Measurements from ENCODE around the gene AAMP.

AAMP gene

DNA sequence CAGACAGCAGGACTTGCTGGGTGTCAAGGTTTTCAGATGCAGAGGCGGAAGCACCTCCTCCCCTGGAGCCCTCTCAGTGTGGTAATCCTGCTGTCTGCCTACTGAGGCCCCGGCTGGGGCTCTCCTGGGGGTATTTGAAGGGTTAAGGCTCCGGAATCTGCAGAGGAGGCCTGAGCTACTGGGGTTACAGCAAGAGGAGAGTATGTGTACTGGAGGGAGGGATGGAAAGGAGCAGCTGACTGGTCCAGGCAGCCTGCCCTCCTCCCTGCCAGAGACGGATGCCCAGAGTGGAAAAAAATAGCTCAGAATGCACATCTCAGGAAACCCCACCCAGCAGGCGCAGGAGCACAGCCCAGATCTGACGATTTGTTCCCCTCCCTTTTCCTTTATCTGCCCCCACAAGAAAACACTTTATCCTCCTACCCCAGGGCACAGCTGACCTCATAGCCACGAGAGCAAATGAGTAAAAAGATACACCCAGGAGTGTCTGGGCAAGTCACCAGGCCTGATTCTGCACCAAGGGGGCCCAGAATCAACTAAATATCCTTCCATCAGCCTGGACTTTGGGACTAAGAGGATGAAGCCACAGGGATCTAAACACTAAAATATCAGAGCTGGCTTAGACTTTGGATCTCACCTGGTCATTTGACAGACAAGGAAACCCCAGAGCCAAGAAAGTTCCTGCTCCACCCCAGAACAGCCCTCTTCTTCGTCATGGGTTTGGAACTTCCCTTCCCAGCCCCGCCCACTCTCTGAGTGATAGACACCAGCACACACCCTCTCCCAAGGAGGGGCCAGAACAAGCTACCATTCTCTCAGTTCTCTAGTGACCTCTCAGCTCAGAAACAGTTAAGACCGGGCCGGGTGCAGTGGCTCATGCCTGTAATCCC is 16.9 kb upstream of the AAMP start:
- no peak for TF ChIP-seq EGR1 (IDR thresholded peaks at IDR 0.05)
- TF ChIP-seq, protein P1, sequence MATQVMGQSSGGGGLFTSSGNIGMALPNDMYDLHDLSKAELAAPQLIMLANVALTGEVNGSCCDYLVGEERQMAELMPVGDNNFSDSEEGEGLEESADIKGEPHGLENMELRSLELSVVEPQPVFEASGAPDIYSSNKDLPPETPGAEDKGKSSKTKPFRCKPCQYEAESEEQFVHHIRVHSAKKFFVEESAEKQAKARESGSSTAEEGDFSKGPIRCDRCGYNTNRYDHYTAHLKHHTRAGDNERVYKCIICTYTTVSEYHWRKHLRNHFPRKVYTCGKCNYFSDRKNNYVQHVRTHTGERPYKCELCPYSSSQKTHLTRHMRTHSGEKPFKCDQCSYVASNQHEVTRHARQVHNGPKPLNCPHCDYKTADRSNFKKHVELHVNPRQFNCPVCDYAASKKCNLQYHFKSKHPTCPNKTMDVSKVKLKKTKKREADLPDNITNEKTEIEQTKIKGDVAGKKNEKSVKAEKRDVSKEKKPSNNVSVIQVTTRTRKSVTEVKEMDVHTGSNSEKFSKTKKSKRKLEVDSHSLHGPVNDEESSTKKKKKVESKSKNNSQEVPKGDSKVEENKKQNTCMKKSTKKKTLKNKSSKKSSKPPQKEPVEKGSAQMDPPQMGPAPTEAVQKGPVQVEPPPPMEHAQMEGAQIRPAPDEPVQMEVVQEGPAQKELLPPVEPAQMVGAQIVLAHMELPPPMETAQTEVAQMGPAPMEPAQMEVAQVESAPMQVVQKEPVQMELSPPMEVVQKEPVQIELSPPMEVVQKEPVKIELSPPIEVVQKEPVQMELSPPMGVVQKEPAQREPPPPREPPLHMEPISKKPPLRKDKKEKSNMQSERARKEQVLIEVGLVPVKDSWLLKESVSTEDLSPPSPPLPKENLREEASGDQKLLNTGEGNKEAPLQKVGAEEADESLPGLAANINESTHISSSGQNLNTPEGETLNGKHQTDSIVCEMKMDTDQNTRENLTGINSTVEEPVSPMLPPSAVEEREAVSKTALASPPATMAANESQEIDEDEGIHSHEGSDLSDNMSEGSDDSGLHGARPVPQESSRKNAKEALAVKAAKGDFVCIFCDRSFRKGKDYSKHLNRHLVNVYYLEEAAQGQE (IDR thresholded peaks at IDR 0.05; ENCODE audit: low read depth): no peak
- no peak for TF ChIP-seq ZBTB7A (IDR thresholded peaks at IDR 0.05; ENCODE audit: low read depth)
- TF ChIP-seq, protein P2, sequence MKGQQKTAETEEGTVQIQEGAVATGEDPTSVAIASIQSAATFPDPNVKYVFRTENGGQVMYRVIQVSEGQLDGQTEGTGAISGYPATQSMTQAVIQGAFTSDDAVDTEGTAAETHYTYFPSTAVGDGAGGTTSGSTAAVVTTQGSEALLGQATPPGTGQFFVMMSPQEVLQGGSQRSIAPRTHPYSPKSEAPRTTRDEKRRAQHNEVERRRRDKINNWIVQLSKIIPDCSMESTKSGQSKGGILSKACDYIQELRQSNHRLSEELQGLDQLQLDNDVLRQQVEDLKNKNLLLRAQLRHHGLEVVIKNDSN (IDR thresholded peaks at IDR 0.05): no peak
- TF ChIP-seq TCF12 (IDR thresholded peaks at IDR 0.05; ENCODE audit: low read depth): no peak
- TF ChIP-seq YY1 (IDR thresholded peaks at IDR 0.05; ENCODE audit: low read depth): no peak
- TF ChIP-seq TAF1 (IDR thresholded peaks at IDR 0.05; ENCODE audit: low read depth): no peak
- TF ChIP-seq FOXM1 (IDR thresholded peaks at IDR 0.05; ENCODE audit: borderline replicate concordance, low read depth): no peak
- no peak for TF ChIP-seq NFIC (IDR thresholded peaks at IDR 0.05)
- peak; percentile 8; the same call in 1 of the 2 replicates for TF ChIP-seq TEAD4 (IDR thresholded peaks at IDR 0.05)
- no peak for TF ChIP-seq EP300 (IDR thresholded peaks at IDR 0.05; ENCODE audit: borderline replicate concordance)
- TF ChIP-seq RAD21 (IDR thresholded peaks at IDR 0.05; ENCODE audit: low read depth): no peak
- 0 out of 2 replicates have a peak, but pooled peaks have one; percentile 14 for TF ChIP-seq MAX (IDR thresholded peaks at IDR 0.05)
- TF ChIP-seq CEBPB (IDR thresholded peaks at IDR 0.05): no peak
- TF ChIP-seq CREB1 (IDR thresholded peaks at IDR 0.05; ENCODE audit: low read depth): no peak

DNA sequence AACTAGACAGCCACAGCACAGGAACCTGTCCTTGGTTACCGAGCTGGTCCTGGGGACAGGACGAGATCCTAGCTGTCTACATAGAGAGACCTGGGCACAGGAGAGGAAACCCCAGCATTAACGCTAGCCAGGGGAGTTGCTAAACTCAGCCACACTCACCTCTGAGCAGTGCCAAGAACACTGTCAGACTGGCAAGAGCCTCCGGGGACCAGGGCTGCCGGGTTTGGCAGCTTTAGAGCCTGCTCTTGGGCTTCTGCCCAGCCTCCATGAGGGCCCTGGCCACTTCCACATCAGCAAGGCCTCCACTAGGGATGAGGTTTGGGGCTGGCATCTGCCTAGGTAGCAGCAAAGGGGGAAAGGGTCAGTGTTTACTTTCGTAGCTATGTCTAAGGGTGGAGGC is 15.7 kb upstream of the AAMP start:
- TF ChIP-seq CREB1 (IDR thresholded peaks at IDR 0.05; ENCODE audit: low read depth) (no peak), NFIC (IDR thresholded peaks at IDR 0.05) (no peak), TAF1 (IDR thresholded peaks at IDR 0.05; ENCODE audit: low read depth) (no peak), RAD21 (IDR thresholded peaks at IDR 0.05; ENCODE audit: low read depth) (no peak), TCF12 (IDR thresholded peaks at IDR 0.05; ENCODE audit: low read depth) (no peak), TEAD4 (IDR thresholded peaks at IDR 0.05) (no peak), YY1 (IDR thresholded peaks at IDR 0.05; ENCODE audit: low read depth) (no peak)
- TF ChIP-seq, protein P2 (IDR thresholded peaks at IDR 0.05): no peak
- TF ChIP-seq, protein P1 (IDR thresholded peaks at IDR 0.05; ENCODE audit: low read depth): no peak

DNA sequence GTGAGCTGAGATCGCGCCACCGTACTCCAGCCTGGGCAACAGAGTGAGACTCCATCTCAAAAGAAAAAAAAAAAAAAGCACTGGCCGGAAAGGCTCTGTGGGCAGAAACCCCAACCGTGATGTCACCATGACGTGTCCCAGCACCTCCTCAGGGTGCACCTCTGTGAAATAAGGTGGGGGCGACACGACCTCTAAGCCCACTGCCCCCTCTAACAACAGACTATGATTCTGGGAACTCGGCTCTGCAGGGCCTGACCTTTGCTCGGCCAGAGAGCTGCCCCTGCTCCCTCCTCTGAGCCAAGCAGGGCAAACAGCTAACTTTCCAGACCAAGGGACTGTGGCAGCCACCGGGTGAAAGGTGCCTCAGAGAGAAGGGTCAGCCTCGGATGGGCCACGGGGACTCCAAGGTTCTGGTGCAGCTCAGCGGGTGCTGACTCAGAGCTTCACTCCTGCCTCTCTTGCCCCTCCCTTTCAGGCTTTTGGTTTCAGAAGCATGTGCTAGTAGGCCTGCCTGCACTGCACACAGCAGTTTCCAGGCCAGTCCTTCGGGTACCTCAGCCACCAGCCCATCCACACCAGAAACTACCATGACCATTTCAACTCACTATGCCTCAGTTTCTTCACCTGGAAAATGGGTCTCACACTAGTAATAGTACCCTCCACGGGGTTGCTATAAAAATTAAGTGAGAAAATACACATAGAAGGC is 14.3 kb upstream of the AAMP start:
- TF ChIP-seq TCF12 (IDR thresholded peaks at IDR 0.05; ENCODE audit: low read depth): no peak
- no peak for TF ChIP-seq EGR1 (IDR thresholded peaks at IDR 0.05)
- no peak for TF ChIP-seq YY1 (IDR thresholded peaks at IDR 0.05; ENCODE audit: low read depth)
- no peak for TF ChIP-seq TAF1 (IDR thresholded peaks at IDR 0.05; ENCODE audit: low read depth)
- TF ChIP-seq, protein P1 (IDR thresholded peaks at IDR 0.05; ENCODE audit: low read depth): no peak
- no peak for TF ChIP-seq RAD21 (IDR thresholded peaks at IDR 0.05; ENCODE audit: low read depth)
